HG03025 (cell line): ENCODE results near the gene CLBA1.
"Not testable (repeated sequence)": the region's sequence is repeated elsewhere in the genome, so short reads cannot be mapped to it uniquely, and the experiment has no call there.

Experiments
- ATAC-seq: cut with Tn5 transposase; IDR thresholded peaks from one replicate; pipeline ENCODE4 v1.9.1; 2021; ENCODE audit warnings: mild to moderate bottlenecking, moderate library complexity; ENCODE audit not compliant: unreplicated experiment, low FRiP score

Gene CLBA1

GRCh38 chr14:105020815-105021655 lies 35.4 kb downstream of the CLBA1 start, which contains the start of gene CDCA4:
Gene CDCA4 (minus strand): TSS chr14:105021083. CDS start chr14:105011929, 9,154 bp downstream.
- ATAC-seq, result peak; percentile 74

GRCh38 chr14:105021656-105022275 lies 36.2 kb downstream of the CLBA1 start:
- ATAC-seq, result no peak

- ATAC-seq, result no peak
These were observed 36.7 kb downstream of the CLBA1 start for GRCh38 chr14:105022276-105022670.

- ATAC-seq, result no peak
These were observed 37.6 kb downstream of the CLBA1 start for GRCh38 chr14:105023144-105023543.

GRCh38 chr14:105023791-105024480 lies 38.3 kb downstream of the CLBA1 start:
- no peak for ATAC-seq

GRCh38 chr14:105025429-105025828 lies 39.8 kb downstream of the CLBA1 start:
- ATAC-seq, result no peak

- ATAC-seq, result no peak
These were observed 40.6 kb downstream of the CLBA1 start for GRCh38 chr14:105026033-105026785.

GRCh38 chr14:105026802-105027563 lies 41.4 kb downstream of the CLBA1 start:
- no peak for ATAC-seq

GRCh38 chr14:105027718-105028117 lies 42.1 kb downstream of the CLBA1 start:
- ATAC-seq, result not testable (repeated sequence)

- ATAC-seq, result no peak
These were observed 42.8 kb downstream of the CLBA1 start for GRCh38 chr14:105028251-105028927.

GRCh38 chr14:105029402-105029801 lies 43.8 kb downstream of the CLBA1 start:
- ATAC-seq, result no peak

- ATAC-seq, result no peak
These were observed 44.6 kb downstream of the CLBA1 start for GRCh38 chr14:105030194-105030593.

- no peak for ATAC-seq
These were observed 45.3 kb downstream of the CLBA1 start for GRCh38 chr14:105030836-105031396.

- not testable (repeated sequence) for ATAC-seq
These were observed 46.9 kb downstream of the CLBA1 start for GRCh38 chr14:105032451-105032901.

- not testable (repeated sequence) for ATAC-seq
These were observed 47.9 kb downstream of the CLBA1 start for GRCh38 chr14:105033412-105033900.

- no peak for ATAC-seq
These were observed 48.9 kb downstream of the CLBA1 start for GRCh38 chr14:105034315-105035039.

GRCh38 chr14:105035616-105036015 lies 50.0 kb downstream of the CLBA1 start:
- ATAC-seq, result not testable (repeated sequence)
